NK-92 (cell line): ENCODE data around the gene UMODL1.
"Not testable (repeated sequence)": the region's sequence is repeated elsewhere in the genome, so short reads cannot be mapped to it uniquely, and the experiment has no call there.

ENCODE experiments used
- DNase-seq: peaks from one replicate; lab custom pipeline; 2025; ENCODE audit not compliant: unreplicated experiment; lab: John Stamatoyannopoulos, UW

UMODL1 gene

GRCh38 chr21:42060166-42060565 lies 11.0 kb upstream of the UMODL1 start:
- DNase-seq = no peak

GRCh38 chr21:42061195-42061985 lies 9.7 kb upstream of the UMODL1 start:
- DNase-seq = no peak

- DNase-seq = no peak
These were observed 9.2 kb upstream of the UMODL1 start for GRCh38 chr21:42061986-42062235.

DNA sequence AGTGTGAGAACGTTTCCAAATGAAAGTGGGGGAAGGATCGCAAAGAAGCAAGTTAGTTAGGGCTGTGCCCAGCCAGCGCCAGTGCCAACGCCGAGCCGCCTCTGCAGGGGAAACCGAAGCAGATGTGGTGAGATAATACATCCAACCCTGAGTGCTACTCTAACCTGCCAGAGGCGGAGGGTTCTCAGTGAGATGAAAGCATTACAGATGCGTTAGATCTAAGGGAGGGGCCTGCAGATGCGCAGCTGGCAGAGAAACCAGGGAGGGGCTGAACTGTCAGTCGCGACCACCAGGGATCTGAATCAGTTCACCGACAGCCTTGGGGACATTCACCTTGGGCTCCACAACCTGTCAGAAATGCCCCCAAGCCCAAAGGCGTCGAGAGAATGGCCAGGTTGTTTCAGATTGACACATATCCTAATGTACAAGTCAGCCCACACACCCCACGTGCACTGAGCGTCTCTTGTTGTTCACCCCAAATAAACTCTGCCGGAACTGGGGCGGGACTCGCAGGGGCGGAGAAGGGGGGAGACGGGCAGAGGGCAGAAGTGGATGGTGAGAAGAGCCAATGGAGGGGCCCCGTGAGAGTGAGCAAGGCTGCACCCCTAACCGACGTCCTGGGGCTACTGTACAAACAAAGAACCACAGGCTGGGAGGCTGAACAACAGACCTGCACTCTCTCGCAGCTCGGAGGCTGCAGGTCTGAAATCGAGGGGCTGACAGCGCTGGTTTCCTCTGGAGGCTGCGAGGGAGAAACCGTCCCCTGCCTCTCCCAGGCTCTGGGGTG lies 8.7 kb upstream of the UMODL1 start:
- peak; percentile 30 for DNase-seq

DNA sequence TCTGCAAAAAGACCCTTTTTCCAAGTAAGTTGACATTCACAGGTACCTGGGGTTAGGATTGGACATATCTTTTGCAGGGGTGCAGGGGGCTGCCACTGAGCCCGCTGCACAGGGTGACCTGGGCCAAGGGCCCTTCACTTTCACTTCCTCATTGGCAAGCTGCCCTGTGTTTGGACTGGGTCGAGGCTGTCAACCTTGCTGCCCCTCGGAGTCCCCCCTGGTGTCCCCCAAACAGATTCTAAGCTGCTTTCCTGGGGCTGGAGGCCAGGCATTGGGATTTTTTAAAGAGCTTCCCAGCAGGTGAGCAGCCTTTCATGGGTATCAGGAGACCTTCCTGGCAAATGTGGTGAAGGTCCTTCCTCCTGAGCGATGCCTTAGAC lies 7.9 kb upstream of the UMODL1 start:
- DNase-seq = no peak

DNA sequence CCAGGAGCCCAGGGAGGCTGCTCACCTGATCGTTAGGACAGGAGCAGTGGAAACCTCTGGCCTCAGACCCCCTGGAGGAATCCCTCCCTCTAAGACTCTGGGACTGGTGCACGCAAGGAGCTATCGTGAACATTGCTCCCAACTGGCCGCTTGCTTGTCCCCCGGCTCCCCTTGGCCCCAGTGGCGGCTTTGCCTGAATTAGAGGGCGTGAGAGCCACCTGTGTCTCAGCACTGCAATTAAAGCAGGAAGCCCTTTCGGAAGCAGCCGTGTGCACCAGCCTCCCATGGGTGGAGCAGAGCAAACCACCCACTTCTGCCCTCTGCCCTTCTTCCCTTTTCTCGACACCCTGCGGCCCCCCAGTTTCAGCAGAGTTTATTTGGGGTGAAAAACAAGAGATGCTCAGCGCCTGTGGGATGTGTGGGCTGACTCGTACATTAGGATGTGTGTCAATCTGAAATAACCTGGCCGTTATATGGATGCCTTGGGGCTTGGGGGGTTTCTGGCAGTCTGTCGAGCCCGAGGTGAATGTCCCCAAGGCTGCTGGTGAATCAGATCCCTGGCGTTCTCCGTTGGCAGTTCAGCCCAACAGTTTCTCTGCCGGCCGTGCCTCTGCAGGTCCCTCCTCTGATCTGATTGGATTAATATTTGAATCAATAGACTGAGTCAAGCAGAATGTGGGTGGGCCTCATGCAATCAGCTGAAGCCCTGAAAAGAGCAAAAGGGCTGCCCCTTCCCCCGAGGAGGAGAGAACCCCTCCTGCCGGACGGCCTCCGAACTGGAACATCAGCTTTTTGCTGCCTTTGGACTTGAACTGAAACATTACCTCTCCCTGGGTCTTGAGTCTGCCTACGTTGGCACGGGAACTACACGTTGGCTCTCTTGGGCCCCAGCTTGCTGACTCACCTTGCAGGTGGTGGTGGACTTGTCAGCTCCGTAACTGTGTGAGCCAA lies 7.3 kb upstream of the UMODL1 start:
- DNase-seq = no peak

DNA sequence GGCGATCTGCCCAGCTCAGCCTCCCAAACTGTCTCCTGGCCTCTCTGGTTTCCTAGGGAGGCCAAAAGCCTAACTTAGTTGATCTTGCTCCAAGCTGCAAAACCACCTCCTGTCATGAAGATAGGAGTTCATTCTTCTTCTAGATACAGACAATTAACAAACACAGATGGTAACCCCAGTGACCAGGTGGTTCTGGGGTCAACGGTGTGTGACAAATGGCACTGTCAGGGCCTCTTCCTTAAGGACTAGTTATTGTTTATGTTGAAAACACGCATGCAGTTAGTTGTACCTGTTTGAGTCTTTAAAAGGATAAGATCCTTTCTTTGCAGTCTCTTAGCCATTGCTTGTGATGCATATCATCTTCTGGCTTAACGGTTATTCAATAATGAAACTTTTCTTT lies 4.6 kb upstream of the UMODL1 start:
- no peak for DNase-seq

- DNase-seq = no peak
These were observed 3.4 kb upstream of the UMODL1 start for GRCh38 chr21:42067531-42068255.

GRCh38 chr21:42068256-42068545 lies 2.9 kb upstream of the UMODL1 start:
- DNase-seq = no peak

DNA sequence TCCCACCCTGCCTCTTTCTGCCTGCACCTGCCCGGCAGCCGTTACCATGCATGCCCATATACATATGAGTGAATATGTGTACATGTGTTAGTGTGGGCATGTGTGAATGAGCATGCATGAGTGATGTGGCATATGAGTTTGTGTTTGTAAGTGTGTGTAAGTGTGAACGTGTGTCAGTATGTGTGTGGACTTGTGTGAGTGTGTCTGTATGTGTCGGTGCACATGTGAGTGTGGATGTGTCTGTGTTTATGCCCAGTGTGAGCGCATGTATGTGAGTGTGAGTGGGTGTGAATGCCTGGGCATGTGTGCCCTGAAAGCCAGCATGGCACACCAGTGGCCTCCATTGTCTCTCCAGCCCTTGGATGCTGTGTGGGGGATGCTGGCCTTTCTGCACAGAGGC lies 2.5 kb upstream of the UMODL1 start:
- no peak for DNase-seq

GRCh38 chr21:42069327-42069726 lies 1.8 kb upstream of the UMODL1 start:
- no peak for DNase-seq

DNA sequence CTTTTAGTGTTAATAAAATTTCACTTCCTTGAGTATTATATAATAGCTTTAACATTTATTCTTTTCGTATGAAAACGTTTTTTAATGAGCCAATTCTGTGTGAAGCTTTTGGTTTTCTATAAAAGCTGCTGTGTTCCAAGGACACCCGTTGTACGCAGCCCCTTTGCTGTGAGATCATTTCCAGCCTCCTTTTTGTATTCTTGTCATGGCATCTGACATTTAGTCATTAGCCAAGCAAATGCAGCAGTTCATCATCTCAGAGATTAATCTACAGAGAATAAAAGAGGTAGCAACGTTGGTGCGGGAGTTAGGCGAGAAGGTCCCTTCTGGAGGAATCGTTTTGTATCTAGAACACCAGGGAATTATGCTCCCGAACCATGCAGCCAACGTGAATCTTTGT lies 1.3 kb upstream of the UMODL1 start:
- no peak for DNase-seq

DNA sequence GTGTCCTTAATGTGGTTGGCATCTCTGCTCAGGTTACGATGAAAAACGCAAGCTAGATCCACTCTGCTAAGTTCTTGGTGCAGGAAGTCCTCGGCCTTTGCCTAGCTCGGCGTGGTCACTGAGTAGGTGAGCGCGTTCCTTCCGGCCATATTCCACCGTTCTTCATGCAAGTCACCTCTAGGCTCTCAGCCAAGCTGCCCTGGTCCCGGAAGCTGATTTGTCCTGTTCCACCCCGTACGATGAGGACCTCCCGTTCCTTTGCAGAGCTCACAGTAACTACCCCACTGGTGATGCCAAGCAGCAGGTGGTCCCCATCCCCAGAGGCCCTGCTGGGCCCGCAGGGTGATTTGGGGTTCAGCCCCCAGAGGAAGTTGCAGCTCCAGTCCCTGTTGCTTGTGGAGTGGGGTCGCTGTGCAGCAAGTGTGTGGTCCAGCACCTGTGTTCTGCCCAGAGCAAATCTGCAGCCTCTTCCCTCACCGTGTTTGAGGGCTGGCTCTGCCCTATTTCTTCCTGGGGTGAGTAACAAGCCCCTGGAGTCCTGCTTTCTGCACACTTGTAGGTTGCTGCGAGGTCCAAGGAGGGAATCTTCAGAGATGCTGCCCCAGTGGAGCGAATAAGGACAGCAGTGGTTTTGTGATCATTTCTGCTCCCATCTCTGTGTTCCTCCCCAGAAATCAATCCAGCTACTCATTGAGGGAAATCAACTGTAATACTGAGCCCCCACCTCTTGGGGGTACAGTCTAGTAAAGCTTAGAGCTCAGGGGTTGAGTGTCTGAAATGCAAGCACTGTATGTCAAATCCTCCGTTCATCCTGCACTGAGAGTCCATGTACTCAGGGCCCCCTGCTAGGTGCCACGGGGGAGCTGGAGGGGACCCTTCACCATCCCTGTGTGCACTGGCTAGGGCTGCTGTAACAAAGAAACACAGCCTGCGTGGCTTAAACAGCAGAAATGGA lies 2.3 kb downstream of the UMODL1 start:
- no peak for DNase-seq

DNA sequence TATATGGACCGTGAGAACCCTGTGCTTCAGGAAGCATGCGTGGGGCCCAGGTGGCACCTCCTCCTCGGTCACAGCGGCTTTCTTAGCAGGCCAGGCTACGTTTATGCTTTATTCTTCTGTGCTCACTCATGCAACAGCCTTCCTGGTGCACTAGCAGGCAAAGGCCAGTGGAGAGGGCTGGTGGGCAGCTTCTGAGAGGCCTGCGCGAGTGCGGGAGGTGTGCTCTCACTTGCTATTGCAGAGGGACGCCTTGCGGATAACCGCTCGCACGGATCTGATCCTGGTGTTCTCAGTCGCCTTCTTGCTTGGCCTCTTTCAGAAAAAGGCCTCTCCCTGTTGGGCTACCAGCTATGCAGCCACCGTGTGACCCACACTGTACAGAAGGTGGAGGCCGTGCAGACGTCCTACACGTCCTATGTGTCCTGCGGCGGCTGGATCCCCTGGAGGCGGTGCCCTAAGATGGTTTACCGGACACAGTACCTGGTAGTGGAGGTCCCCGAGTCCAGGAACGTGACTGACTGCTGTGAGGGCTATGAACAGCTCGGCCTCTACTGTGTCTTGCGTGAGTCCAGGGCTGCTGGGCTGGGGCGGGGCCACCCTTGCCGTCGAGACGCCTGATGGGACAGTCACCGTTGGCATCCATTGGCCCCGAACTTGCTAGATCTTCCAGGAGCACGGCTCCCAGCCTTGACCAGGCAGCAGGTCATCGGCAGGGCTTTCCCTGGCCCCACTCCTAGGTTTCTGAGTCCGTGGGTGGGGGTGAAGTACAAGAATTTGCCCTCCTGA lies 4.8 kb downstream of the UMODL1 start:
- DNase-seq = no peak

GRCh38 chr21:42077685-42078238 lies 6.6 kb downstream of the UMODL1 start:
- DNase-seq = not testable (repeated sequence)

- not testable (repeated sequence) for DNase-seq
These were observed 7.3 kb downstream of the UMODL1 start for GRCh38 chr21:42078247-42079007.

DNA sequence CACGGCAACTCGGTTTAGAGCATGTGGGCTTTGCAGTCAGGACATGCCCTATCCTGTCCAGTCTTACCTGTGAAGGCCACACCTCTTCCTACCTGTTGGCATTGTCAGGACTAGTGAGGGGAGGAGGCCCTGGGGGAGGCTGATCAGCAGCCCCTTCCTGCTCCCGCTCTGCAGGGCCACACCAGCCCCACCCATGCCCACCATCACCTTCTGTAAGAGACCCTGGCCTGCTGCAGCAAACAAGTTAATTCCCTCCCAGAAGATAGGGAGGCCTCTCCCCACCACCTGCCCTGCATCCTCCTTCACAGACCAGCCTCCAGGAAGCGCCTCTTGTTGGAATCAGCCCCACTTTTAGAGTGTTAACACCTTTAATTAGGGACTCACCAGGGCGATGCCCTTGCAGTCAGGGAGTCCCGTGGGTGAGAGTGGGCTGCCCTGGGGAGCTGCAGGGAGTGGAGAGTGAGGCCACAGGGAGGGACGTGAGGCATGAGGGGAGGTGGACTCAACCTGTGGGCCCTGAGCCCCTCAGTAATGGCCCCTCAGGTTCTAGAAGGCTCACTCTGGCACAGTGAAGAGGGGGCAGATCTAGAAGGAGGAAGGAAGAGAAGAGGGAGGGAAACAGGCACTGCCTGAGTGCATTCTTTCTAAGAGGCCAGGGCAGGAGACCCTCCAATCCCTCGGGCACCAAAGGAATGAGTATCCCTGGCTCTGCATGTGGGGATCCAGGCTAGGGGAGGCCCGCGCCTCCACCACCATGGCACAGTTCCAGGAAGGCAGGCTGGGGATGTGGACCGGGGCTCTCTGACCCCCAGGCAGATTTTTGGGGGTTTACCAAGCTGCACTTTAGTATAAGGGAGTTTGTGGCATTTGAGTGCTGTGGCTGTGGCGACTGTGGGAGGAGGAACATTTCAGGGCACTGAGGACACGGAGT lies 8.2 kb downstream of the UMODL1 start:
- DNase-seq = no peak
